OCI-LY7 (cell line): ENCODE measurements around the gene ZNF593OS. TPM values are rescaled to one million over a fixed set of nuclear protein-coding genes. Genes with fewer than 3 reads are reported as not detected.

Source experiments
- BruUV-seq: library from RNA; stranded (reverse); fragments of 400-500 nt; replicated peaks from 2 replicates; lab custom pipeline; 2021; lab: Mats Ljungman, UMichigan
- CTCF ChIA-PET: fragments of 300-600 bp; sonication (Branson Sonifier 250); formaldehyde crosslinking; loops from one replicate; lab custom pipeline; 2022; ENCODE audit warnings: antibody characterized with exemption; ENCODE audit not compliant: unreplicated experiment; lab: Charles Lee
- POLR2A ChIA-PET: fragments of 300-600 bp; sonication (Branson Sonifier 250); formaldehyde crosslinking; loops from one replicate; lab custom pipeline; 2022; ENCODE audit warnings: antibody characterized with exemption; lab: Charles Lee
- DNase-seq: peaks from one replicate; pipeline ENCODE4 v3.0.0-alpha.2; 2015; ENCODE audit warnings: low spot score
- H2AFZ ChIP-seq: fragments of 200-600 bp; sonication (generic), shearing (Covaris generic); 2 replicates; pipeline ENCODE4 v1.6.1; 2014; ENCODE audit warnings: mild to moderate bottlenecking, antibody characterized with exemption, low read length, moderate library complexity
- H3K27ac ChIP-seq: fragments of 200-600 bp; sonication (generic); 2 replicates; pipeline ENCODE4 v1.5.1; 2014; ENCODE audit warnings: mixed run types, low read depth, mild to moderate bottlenecking, moderate library complexity, low read length, inconsistent platforms; ENCODE audit not compliant: poor library complexity, severe bottlenecking
- H3K36me3 ChIP-seq: fragments of 200-600 bp; sonication (generic); 2 replicates; pipeline ENCODE4 v1.6.1; 2014; ENCODE audit warnings: mild to moderate bottlenecking, antibody characterized with exemption, low read length, moderate library complexity, mixed read lengths; ENCODE audit not compliant: insufficient read depth
- H3K4me1 ChIP-seq: fragments of 200-600 bp; sonication (generic); 2 replicates; pipeline ENCODE4 v1.5.1; 2014; ENCODE audit warnings: mild to moderate bottlenecking, low read length; ENCODE audit not compliant: insufficient read depth, poor library complexity, severe bottlenecking
- H3K4me2 ChIP-seq: fragments of 200-600 bp; sonication (generic); 2 replicates; pipeline ENCODE4 v1.6.1; 2014; ENCODE audit warnings: mild to moderate bottlenecking, low read length
- H3K4me3 ChIP-seq: fragments of 200-600 bp; sonication (generic); 2 replicates; pipeline ENCODE4 v1.5.1; 2014; ENCODE audit warnings: mild to moderate bottlenecking, low read depth, low read length; ENCODE audit not compliant: poor library complexity, severe bottlenecking
- H3K79me2 ChIP-seq: fragments of 200-600 bp; sonication (generic); 2 replicates; pipeline ENCODE4 v1.6.1; 2016; ENCODE audit warnings: low read depth, mild to moderate bottlenecking, low read length, moderate library complexity, mixed read lengths; ENCODE audit not compliant: insufficient read depth
- H3K9me2 ChIP-seq: fragments of 200-600 bp; sonication (generic); 2 replicates; pipeline ENCODE4 v1.6.1; 2016; ENCODE audit warnings: mild to moderate bottlenecking, low read length, mixed read lengths; ENCODE audit not compliant: insufficient read depth
- H3K9me3 ChIP-seq: fragments of 200-600 bp; sonication (generic); 2 replicates; pipeline ENCODE4 v1.6.1; 2014; ENCODE audit warnings: mild to moderate bottlenecking, mixed run types, low read length, mixed read lengths
- H4K20me1 ChIP-seq: fragments of 200-600 bp; sonication (generic); 2 replicates; pipeline ENCODE4 v1.6.1; 2014; ENCODE audit warnings: mild to moderate bottlenecking, antibody characterized with exemption, low read length, moderate library complexity, mixed read lengths; ENCODE audit not compliant: insufficient read depth
- EZH2phosphoT487 ChIP-seq: fragments of 200-600 bp; sonication (generic); IDR thresholded peaks from 2 replicates; pipeline ENCODE4 v1.6.1; 2018; ENCODE audit warnings: low read depth, borderline replicate concordance, mild to moderate bottlenecking, mixed run types, antibody characterized with exemption, low read length, moderate library complexity, mixed read lengths
- intact Hi-C: fragments of 100-400 bp; cut with micrococcal nuclease; formaldehyde crosslinking; loops from one replicate; pipeline ENCODE4 v1.10.0; 2022; ENCODE audit not compliant: unreplicated experiment
- total RNA-seq, 2 experiments: library from RNA; depleted of rRNA in 1 of 2; stranded (reverse); fragments of >200 nt in 1 of 2; shearing (Covaris generic) in 1 of 2; gene quantifications; 2 replicates each; pipeline ENCODE4 v1.2.3, GENCODE V29; 2014 to 2022
- TF ChIP-seq, protein P1 (sequence below): fragments of 200-600 bp; sonication (generic); conservative IDR thresholded peaks from 2 replicates; pipeline ENCODE4 v1.5.1; 2014; ENCODE audit warnings: mild to moderate bottlenecking, antibody characterized with exemption, low read length, moderate library complexity, mixed read lengths

Gene ZNF593OS
- total RNA-seq, 2 experiments from 2014 or later = not detected

DNA sequence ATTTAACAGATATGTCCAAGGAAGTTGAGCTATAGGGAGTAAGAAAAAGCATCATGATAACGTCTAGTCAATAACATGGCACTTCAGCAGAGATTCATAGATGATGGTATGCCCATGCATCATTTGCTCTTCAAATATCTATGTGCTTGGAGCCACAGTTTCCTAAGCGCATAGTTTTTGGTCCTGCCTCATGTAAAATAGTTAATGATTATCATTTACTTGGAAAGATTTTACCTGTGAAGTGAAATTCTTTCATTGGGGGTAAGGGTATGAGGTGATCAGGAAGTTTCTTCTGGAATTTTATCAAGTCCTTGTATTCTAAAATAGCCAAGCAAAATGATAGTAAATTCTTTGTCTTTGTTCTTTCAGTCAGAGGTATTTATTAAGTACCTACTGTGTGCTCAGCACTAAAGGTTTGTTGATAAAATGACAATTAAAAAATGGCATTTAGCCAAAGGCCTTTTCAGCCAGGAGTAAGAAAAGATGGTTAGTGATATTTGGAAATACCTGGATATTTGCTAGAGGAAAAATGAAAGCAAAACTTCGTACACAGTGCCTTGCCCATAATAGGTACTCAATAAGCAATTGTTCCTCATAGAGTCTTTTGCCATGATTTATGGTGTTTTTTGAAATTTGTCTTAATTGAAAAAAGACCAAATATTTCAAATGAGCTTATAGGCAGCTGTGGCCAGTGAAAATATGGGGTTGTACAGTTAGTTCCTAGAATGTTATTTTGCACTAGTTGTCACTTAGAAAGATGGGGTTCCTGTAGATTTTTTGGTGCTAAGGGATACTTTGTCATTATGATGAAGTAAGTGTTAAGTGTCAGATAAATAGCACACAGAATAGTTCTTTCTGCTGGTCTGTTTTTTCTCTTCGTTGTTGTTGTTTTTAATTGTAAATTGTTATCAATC, 47.0 kb downstream of the ZNF593OS start:
- H3K4me1 ChIP-seq = peaks cover 32% of the 10 kb centered on the region
- intact Hi-C loops = no loop called here
- peaks cover 9% of the 10 kb centered on the region; the same call in 1 of the 2 replicates for H3K79me2 ChIP-seq
- CTCF ChIA-PET = no interaction called here
- no peak for TF ChIP-seq EZH2phosphoT487
- TF ChIP-seq, protein P1, sequence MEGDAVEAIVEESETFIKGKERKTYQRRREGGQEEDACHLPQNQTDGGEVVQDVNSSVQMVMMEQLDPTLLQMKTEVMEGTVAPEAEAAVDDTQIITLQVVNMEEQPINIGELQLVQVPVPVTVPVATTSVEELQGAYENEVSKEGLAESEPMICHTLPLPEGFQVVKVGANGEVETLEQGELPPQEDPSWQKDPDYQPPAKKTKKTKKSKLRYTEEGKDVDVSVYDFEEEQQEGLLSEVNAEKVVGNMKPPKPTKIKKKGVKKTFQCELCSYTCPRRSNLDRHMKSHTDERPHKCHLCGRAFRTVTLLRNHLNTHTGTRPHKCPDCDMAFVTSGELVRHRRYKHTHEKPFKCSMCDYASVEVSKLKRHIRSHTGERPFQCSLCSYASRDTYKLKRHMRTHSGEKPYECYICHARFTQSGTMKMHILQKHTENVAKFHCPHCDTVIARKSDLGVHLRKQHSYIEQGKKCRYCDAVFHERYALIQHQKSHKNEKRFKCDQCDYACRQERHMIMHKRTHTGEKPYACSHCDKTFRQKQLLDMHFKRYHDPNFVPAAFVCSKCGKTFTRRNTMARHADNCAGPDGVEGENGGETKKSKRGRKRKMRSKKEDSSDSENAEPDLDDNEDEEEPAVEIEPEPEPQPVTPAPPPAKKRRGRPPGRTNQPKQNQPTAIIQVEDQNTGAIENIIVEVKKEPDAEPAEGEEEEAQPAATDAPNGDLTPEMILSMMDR = no peak
- no peaks in the 10 kb centered on the region for H3K9me3 ChIP-seq
- DNase-seq = no peak
- no peak overlapping the region for H2AFZ ChIP-seq
- H3K36me3 ChIP-seq = peaks cover 36% of the 10 kb centered on the region
- POLR2A ChIA-PET = interaction anchor here (0.6 to 3.3 kb wide), 5 partner anchors 10 to 559 kb away, joined by 3 to 12 read pairs (median 6); partner anchors contain the start of gene PDIK1L
- no peak overlapping the region for H3K27ac ChIP-seq
- no peaks in the 10 kb centered on the region for H4K20me1 ChIP-seq
- H3K4me2 ChIP-seq = no peak overlapping the region
- H3K9me2 ChIP-seq = no peaks in the 10 kb centered on the region
- H3K4me3 ChIP-seq = no peak overlapping the region
- no TSS peak for BruUV-seq

DNA sequence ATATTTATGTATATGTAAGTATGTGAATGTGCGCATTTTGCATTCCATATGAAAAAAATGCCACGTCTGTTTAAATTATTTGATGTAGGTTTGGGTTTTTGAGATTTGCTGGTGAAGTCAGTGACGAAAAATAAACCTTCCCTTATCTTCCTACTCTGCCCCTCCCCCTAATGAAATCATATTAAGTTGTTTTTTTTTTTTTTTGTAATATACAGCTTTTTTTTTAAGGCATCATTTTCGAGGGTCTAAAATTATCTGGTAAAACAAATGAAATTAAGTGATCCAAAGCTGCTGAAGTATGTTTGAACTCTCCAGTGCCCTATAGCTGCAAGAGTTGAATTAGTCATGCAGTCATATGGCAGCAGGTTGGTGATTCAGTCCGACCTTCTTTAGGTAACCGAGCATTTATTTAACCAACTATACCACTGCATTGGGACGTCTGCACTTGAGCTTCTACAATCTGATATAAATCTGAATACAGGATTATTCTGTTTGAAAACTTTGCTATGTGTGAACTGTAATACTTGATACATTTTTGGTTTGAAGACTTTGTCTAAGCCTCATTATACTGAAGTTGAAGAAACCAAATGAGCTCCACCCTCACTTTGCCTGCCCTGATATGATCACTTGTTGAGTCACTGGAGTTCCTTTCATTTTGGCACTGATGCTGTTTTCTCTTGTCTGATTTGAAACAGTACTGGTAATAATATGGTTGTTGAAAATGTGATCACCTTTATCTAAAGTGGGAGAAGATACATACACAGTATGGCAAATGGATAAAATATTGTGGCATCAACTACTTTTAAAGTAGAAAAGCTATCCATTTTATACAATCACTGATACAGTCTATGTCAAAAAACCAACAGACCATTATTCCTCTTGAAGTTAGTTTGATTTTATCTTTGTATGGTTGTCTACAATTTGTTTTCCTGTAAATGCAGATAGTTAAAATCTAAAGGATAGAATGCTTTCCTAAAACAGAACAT, 48.4 kb downstream of the ZNF593OS start:
- ChIA-PET CTCF (no interaction called here), POLR2A (interaction anchor here (0.5 to 3.3 kb wide), 6 partner anchors 8 to 522 kb away, joined by 3 to 12 read pairs (median 4); partner anchors contain the start of gene PDIK1L)
- Histone ChIP-seq H3K79me2 (peaks cover 9% of the 10 kb centered on the region; the same call in 1 of the 2 replicates), H3K27ac (no peak overlapping the region), H3K4me3 (no peak overlapping the region), H4K20me1 (no peaks in the 10 kb centered on the region), H2AFZ (no peak overlapping the region), H3K36me3 (peaks cover 48% of the 10 kb centered on the region), H3K4me2 (no peak overlapping the region), H3K4me1 (peaks cover 32% of the 10 kb centered on the region), H3K9me2 (no peaks in the 10 kb centered on the region), H3K9me3 (no peaks in the 10 kb centered on the region)
- no TSS peak for BruUV-seq
- intact Hi-C loops = no loop called here
- TF ChIP-seq, protein P1 = no peak
- no peak for TF ChIP-seq EZH2phosphoT487
- no peak for DNase-seq
